Activated CD4-positive, alpha-beta T cell treated with anti-CD3 and anti-CD28 coated beads, Interleukin-2, amount 50 U/mL, for 24 hours (primary cell): ENCODE measurements around the gene BCAP31.
"Not testable (repeated sequence)": the region's sequence is repeated elsewhere in the genome, so short reads cannot be mapped to it uniquely, and the experiment has no call there.

Experiments
- DNase-seq, 2 donors: peaks; one replicate each; pipeline ENCODE4 v3.0.0-alpha.2; 2020; ENCODE audit warnings: low read depth in 1 of 2, low spot score in 1 of 2

BCAP31 gene

DNA sequence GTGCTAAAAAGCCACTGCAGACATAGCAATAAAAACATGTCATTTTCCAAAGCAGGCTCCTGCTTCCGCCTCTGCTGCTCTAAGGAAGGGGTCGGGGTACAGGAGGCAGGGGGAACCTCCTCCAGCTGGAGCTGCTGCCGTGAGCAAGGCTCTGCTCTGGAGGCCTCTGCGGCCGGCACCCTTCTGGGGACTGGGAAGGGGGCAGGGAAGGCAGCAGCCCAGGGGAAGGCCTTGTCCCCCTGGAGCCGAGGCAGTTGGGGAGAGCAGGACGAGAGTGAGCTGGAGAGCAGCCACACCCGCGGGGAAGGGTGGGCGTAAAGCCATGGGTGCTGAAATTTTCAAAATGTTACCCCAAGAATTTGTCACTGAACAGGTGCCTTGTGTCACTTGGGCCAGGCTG is 27.6 kb downstream of the BCAP31 start:
- DNase-seq: not testable (repeated sequence)

DNA sequence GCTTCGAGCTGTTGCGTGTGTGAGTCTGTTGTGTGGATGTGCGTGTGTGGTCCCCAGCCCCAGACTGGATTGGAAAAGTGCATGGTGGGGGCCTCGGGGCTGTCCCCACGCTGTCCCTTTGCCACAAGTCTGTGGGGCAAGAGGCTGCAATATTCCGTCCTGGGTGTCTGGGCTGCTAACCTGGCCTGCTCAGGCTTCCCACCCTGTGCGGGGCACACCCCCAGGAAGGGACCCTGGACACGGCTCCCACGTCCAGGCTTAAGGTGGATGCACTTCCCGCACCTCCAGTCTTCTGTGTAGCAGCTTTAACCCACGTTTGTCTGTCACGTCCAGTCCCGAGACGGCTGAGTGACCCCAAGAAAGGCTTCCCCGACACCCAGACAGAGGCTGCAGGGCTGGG is 28.1 kb downstream of the BCAP31 start:
- DNase-seq: no peak

DNA sequence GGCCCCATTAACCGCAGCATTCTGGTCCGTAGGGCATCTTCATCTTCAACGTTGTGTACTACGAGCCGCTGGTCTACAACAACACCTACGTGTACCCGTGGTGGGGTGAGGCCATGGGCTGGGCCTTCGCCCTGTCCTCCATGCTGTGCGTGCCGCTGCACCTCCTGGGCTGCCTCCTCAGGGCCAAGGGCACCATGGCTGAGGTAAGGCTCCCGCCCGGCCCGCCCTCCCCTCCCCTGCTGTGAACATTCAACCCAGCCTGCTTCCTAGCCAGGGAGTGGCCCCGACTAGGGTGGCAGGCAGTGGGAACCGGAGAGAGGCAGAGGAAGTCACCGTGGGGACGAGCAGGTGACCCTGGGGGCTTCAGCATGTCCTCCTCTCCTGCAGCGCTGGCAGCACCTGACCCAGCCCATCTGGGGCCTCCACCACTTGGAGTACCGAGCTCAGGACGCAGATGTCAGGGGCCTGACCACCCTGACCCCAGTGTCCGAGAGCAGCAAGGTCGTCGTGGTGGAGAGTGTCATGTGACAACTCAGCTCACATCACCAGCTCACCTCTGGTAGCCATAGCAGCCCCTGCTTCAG is 29.4 kb downstream of the BCAP31 start:
- no peak for DNase-seq

DNA sequence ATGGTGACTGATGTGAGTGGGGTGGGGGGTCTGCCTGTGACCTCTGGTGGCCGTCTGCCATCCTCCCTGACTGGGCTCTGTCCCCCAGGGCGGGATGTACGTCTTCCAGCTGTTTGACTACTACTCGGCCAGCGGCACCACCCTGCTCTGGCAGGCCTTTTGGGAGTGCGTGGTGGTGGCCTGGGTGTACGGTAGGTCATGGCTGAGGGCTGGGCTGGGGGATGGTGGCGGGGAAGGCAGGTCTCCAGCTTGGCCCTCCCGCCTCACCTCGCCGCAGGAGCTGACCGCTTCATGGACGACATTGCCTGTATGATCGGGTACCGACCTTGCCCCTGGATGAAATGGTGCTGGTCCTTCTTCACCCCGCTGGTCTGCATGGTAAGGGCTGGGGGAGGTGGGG is 29.9 kb downstream of the BCAP31 start:
- DNase-seq: not testable (repeated sequence)

DNA sequence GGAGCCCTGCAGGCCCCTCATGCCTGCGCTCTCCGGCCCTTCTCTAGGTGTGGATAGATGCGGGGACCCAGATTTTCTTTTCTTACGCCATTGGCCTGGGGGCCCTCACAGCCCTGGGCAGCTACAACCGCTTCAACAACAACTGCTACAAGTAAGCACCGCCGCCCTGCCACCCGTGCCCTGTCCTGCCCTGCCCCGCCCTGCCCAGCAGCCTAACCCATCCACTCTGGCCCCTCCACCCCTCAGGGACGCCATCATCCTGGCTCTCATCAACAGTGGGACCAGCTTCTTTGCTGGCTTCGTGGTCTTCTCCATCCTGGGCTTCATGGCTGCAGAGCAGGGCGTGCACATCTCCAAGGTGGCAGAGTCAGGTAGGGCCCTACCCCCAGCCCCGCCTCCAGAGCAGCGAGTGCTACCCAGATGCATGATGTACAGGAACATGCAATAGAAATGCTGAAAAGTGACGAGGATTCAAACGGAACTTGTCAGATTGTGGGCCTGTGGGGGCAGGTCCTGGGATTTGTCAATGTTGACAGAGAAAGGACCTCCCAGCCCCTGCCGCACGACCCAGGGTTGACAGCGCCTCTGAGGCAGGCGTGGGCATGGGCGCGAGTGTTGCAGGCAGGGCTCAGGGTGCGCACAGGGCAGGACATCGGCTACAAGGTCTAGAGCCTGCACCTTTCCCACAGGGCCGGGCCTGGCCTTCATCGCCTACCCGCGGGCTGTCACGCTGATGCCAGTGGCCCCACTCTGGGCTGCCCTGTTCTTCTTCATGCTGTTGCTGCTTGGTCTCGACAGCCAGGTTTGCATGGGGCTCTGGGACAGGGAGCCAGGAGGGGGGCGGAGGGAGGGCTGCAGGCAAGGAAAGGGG is 30.7 kb downstream of the BCAP31 start:
- DNase-seq: no peak

DNA sequence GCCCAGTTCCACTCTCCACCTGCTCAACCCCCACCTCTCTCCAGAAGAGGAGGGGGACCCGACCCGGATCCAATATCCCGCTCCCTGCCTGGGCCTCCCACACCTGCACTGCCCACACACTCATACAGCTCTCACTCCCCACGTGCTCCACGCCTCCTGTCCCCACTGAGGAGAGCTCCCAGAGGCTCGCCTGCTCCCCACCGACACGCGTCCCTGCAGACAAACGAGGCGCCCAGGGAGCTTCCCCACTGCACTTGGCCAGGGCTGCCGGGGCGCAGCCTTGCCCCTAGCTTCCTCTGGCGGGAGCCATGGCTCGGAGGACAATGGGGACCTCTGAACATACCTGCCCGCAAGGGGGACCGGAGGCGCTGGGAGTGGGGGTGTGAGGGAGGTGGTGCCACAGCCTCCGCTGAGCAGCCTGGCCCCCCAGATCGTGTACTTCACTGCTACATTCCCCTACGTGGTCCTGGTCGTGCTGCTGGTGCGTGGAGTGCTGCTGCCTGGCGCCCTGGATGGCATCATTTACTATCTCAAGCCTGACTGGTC is 31.5 kb downstream of the BCAP31 start:
- no peak for DNase-seq

DNA sequence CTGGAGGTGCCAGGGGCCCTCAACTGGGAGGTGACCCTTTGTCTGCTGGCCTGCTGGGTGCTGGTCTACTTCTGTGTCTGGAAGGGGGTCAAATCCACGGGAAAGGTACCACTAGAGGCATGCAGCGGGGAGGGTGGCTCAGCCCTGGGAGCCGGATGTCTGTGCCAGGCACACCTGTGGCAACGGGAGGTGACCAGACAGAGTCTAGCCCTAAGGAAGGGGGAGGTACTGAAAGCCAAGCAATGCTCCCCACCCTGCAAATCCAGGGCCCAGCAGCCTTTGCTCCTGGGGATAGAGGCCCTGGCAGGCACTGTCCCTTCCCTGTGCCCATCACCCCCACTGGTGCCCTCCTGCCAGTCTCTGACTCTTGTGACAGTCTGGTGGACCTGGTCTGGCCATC is 32.2 kb downstream of the BCAP31 start:
- DNase-seq: no peak

DNA sequence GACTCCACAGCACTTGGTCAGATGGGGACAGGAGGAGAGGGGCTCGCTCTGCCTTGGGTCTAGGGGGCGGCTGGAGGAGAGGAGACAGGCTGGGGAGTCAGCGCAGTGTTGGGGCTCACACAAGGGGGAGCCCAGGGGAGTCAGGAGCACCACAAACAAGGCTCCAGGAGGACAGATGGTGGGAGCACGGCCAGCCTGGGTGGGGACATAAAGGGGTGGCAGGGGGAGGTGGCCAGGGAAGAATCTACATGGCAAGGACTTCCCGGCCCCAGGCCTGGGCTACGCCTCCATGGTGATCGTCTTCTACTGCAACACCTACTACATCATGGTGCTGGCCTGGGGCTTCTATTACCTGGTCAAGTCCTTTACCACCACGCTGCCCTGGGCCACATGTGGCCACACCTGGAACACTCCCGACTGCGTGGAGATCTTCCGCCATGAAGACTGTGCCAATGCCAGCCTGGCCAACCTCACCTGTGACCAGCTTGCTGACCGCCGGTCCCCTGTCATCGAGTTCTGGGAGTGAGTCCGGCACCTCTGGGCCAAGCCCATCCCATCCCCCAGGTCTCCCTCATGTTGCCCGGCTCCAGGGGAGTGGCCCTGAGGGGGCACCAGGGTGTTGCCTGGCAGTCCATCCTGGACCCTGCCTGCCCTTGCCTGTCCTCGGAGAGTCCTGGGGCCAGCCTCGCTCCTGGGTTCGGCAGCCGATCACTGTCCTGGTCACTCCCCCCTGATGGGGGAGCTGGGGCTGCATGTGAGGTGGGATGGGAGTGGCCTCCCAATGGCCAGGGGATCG is 33.0 kb downstream of the BCAP31 start:
- DNase-seq: not testable (repeated sequence)

DNA sequence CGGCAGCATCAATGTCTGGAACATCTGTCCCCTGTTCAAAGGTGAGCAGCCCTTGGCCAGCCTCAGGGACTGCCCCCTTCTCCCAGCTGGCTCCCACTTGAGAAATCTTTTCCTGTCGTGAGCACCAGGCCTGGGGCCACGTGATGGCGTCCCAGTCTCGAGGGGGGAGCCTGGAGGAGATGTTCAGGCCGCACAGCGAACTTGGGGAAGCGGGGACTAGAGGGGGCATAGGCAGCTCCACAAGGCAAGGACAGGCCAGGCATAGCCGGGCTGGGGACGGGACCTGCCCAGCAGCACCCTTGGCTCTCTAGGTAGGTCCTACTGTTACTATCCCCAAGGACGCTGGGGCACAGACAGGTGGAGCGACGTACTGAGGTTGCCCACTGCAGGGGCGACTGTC is 33.7 kb downstream of the BCAP31 start:
- DNase-seq: no peak

DNA sequence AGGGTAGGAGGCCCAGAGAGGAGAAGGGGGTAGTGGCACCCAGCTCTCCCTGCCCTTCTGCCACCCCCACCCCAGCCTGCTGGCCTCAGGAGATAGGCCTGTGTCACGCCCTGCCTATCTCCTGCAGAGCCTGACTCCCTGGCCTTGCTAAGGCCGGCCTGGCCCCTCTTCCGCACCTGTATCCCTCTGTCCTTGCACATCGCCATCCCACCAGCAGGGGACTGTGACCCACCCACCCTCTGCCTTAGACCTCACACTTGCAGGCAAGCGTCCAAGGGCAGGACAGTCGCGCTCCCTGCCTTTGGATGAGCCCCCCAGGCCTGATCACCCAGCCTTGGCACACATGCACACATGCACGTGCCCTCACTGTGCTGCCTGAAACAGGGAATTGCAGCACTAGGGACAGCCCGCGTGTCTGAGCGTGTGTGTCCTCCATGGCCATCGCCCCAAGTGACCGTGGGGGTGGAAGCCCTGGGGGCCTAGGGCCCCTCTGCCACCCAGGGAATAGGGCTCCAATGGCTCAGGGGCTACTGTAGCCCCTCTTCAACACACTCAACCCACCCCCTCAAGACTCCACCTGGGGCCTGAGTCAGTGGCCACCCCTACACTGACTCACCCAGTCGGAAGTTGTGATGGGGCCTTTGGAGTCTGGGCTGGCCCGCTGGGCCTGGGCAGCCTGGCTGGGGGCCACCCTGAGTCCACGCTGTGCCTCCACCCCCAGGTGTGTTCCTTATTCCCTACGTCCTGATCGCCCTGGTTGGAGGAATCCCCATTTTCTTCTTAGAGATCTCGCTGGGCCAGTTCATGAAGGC is 34.3 kb downstream of the BCAP31 start:
- DNase-seq: no peak

DNA sequence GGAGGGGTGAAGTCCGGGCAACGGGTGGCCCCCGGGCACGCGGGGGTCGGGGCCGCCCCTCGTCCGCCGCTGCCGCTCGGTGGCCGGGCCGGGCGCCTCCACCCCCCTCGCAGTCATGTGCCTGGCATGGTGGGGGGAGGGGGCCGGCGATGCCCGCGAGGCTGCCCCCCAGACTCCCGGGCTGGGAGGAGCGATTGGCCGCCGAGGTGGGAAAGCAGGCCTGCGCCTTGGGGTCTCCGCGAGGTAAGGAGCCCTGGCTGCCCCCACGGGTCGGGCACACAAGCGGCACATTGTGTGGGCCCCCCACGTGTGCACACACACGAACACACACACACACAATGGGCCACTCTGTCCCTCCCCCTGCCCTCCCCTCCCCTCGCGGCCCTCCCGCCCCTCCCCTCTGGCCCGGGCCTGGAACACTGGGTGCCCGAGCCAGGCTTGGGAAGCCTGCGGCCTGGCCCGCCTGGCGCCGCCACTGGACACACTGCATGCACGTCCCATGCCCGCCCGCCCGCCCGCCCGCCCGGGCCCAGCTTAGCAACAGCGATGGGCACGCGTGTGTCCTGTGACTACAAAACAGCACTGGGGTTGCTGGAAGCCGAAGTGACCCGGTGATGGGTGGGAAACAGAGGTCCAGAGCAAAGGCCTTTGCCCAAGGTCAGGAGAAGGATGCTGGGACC is 35.1 kb downstream of the BCAP31 start:
- no peak for DNase-seq

DNA sequence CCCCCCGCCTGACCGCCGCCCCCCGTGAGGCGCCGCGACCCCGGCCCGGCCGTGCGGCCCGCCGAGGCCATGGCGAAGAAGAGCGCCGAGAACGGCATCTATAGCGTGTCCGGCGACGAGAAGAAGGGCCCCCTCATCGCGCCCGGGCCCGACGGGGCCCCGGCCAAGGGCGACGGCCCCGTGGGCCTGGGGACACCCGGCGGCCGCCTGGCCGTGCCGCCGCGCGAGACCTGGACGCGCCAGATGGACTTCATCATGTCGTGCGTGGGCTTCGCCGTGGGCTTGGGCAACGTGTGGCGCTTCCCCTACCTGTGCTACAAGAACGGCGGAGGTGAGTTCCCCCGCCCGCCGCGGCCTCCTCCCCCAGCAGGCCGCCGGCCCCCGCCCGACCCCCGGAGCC is 35.7 kb downstream of the BCAP31 start:
- DNase-seq: no peak

DNA sequence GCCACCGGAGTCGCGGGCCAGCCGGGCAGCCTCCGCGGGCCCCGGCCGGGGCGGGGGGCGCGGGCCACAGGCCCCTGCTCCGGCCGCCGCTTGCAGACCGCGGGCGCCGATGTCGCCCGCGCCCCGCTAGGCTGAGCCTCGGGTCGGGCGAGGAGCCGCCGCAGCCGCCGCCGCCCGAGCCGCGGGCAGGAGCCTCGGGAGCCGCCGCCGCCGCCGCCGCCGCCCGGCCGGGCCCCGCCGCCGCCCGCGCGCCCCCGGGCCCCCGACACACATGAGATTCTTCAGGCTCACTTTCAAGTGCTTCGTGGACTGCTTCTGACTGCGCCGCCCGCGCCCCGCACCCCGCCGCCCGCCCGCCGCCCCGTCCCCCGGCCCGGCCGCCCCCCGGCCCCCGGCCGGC is 36.1 kb downstream of the BCAP31 start:
- no peak for DNase-seq

DNA sequence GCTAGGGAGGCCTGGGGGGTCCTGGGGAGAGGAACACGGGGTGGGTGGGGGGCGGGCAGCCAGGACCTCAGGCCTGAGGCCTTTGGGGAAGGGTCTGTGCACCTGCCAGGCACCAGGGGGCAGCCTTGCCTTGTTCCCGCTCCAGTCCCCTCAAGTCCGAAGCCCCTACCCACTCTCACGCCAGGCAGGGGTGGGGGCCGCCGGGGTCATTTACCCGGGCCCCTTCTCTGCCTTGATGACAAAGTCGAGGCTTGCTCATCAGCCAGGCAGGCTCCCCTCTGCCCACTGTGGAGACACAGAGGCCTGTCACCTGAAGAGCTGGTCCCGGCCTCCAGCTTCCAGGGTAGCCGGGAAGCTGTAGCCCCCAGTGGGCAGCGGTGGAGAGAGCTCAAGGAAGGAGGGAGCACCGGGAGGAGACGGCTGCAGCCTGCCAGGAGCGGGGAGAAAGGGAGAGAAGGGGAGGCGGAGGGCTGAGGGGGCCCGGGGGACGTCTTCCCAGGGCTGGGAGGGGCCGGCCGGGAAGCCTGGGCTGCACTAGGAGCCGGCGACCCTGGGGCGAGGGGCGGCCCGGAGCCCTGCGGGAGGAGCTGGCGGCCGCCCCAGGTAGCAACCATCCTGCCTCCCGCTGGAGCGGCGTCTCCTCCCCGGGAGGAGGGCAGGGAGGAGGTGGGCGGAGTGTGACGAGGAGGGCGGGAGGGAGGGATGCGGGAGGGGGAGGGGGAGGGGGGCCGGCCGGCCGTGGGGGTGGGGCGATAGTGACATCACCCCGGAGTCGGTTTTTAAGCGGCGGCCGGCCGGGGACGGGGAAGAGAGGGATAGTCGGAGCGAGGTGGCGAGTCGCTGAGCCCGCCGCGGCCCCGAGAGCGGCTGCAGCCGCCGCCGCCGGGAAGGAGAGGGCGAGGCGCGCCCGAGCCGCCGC is 36.8 kb downstream of the BCAP31 start, which contains the start of gene SLC6A8:
SLC6A8 (plus strand) TSS at position 806 of the 919 bp plus-strand sequence. CDS start 649 bp downstream, outside the sequence.
- peak in 1 of 2 donors; percentile 2 for DNase-seq

DNA sequence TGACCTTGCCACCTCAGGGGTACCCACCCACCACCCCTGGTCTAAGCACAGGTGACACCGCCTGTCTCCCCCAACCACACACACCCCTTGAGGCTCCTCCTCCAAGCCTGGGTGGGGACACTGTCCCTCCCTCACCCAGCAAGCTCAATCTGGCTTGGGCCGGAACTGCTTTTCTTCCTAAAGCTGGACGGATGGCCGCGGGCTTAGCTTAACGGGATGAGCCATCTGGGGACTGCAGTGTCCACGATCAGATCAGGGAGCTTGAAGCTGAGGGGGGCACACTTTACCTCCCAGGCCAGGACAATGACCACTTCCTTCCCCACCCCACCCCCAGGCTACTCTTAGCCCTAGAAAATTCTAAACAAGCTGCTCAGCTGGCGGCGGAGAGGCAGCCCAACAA is 37.5 kb downstream of the BCAP31 start:
- no peak for DNase-seq

DNA sequence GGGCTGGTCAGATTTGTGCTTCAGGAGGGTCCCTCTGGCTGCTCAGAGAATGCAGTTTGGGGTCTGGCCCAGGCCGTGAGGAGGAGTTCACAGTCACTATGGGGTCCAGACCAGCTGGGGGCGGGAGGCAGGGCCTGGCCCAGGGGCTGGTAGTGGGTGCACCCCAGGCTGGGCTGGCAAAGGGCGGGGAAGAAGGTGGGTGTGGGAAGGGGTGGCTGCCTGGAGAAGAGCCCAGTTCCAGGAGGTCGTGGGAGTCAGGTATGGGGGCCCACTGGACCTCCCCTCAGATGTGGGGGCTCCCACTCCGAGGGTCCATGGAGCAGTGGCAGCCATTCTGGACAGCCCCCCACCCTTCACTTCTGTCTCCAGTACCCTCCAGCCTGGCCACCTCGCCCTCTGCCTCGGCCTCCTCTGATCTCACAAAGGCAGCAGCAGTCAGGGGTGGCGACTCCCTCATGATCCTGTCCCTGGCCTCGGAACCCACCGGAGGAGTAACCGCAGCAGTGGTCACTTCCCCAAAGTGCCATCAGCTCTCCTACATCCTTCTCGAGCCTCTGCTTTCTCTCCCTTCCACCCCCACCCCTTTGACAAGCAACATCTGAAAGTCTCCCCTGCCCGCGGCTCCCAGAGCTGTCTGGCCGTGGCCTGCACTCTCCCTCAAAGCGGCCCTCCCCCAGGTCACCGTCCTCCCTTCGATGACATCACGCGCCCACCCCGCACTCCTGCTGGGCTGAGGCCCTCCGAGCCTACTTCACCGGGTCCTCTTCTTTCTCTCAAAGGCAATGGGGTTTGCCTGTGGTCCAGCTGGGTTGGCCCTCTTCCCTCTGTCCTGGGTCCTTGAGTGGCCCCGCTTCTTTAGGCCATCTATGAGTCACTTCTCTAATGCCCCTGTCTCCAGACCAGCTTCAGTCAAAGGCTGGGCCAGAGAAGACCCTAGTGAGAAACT is 38.2 kb downstream of the BCAP31 start:
- no peak for DNase-seq

DNA sequence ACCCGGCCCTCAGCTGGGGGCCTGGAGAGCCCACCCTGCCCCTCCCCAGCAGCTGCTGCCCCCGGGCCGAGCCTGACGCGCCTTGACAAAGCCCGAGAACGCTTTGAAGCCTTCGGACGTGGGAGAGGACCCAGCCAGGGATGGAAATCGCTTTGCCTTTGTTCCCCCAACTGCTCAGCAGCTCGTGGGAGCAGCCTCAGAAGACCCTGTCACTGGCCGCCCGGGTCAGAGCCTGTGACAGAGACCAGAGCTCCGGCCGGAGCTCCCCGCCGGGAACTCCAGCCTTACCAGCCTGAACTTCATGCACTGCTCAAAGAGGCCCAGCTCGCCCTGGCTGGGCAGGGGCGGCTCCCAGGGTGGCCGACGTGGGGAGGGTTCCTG is 39.0 kb downstream of the BCAP31 start:
- DNase-seq: no peak
